ENCODE measurements around the gene CNGB1. TPM values are rescaled to one million over a fixed set of nuclear protein-coding genes. Genes with fewer than 3 reads are reported as not detected.

CNGB1 gene
- total RNA-seq, 2 donors from 2014 or later: 0.34 TPM; not detected in 1

DNA sequence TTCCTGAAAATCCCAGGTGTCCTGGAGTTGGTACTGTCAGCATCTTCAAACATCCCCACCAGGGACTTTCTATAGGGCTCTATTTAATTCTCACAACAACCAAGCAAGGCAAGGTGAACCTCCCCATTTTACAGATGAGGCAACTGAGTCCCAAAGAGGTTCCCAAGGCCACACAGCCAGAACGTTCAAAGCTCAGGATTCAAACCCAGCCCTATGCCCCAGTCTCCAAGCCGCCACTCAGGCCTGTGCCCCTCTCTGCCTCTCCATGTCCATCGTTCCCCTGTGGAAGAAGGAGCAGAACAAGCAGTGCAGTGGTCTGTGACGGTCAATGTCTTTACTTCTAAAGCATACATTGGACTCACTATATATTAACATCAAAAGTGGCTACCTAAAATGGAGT lies 23.4 kb upstream of the CNGB1 start:
- TF ChIP-seq POLR2A (IDR thresholded peaks at IDR 0.05) (no peak), POLR2AphosphoS5 (IDR thresholded peaks at IDR 0.05) (no peak)
- TF ChIP-seq, protein P1, sequence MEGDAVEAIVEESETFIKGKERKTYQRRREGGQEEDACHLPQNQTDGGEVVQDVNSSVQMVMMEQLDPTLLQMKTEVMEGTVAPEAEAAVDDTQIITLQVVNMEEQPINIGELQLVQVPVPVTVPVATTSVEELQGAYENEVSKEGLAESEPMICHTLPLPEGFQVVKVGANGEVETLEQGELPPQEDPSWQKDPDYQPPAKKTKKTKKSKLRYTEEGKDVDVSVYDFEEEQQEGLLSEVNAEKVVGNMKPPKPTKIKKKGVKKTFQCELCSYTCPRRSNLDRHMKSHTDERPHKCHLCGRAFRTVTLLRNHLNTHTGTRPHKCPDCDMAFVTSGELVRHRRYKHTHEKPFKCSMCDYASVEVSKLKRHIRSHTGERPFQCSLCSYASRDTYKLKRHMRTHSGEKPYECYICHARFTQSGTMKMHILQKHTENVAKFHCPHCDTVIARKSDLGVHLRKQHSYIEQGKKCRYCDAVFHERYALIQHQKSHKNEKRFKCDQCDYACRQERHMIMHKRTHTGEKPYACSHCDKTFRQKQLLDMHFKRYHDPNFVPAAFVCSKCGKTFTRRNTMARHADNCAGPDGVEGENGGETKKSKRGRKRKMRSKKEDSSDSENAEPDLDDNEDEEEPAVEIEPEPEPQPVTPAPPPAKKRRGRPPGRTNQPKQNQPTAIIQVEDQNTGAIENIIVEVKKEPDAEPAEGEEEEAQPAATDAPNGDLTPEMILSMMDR (IDR thresholded peaks at IDR 0.05): no peak
- no peak for DNase-seq (ENCODE audit: low spot score)
- H3K27me3 ChIP-seq (replicated peaks; ENCODE audit: insufficient read depth): no peaks in the 10 kb centered on the region
- H3K9me3 ChIP-seq: no peaks in the 10 kb centered on the region
- no peak overlapping the region for H3K4me3 ChIP-seq
- peaks cover 3% of the 10 kb centered on the region for H3K4me1 ChIP-seq (replicated peaks)
- H3K27ac ChIP-seq: no peak overlapping the region
- intact Hi-C loops (cut with DNase I): no loop called here
- 86% methylated on average over 4 of the region's 4 CpGs for WGBS
- peaks cover 8 to 19% of the 10 kb centered on the region in 2 donors for H3K36me3 ChIP-seq

- Histone ChIP-seq H3K4me1 (replicated peaks) (peaks cover 3% of the 10 kb centered on the region), H3K27me3 (replicated peaks; ENCODE audit: insufficient read depth) (no peaks in the 10 kb centered on the region), H3K9me3 (no peaks in the 10 kb centered on the region), H3K27ac (no peak overlapping the region), H3K36me3 (peaks cover 8 to 19% of the 10 kb centered on the region in 2 donors), H3K4me3 (no peak overlapping the region)
- TF ChIP-seq, protein P1 (IDR thresholded peaks at IDR 0.05): no peak
- TF ChIP-seq POLR2A (IDR thresholded peaks at IDR 0.05) (no peak), POLR2AphosphoS5 (IDR thresholded peaks at IDR 0.05) (no peak)
- 67% methylated on average over 5 of the region's 5 CpGs for WGBS
- no peak for DNase-seq (ENCODE audit: low spot score)
- intact Hi-C loops (cut with DNase I): no loop called here
Observed at GRCh38 chr16:57993897-57994296, 23.0 kb upstream of the CNGB1 start.

DNA sequence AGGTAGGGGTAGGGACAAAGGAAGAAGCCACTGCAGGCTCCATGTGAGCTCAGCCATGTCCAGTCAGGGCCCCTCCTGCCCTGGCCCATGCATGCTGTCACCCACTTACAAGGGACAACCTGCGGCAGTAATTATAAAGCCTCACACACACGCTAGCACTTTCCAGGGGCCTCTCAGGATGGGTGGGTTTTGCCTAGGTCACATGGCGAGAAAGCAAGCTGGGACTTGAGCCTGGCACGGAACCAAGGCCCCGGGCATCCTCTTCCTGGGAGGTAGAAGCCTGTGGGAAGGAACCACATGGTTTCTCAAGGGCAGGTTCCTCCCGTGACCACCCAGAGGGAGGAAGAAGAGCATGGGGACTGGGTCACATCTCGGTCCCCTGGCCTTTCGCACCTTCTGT lies 22.5 kb upstream of the CNGB1 start:
- no peak for DNase-seq (ENCODE audit: low spot score)
- peak overlapping the region; percentile 1 to 61 for H3K27ac ChIP-seq
- intact Hi-C loops (cut with DNase I): no loop called here
- no peaks in the 10 kb centered on the region for H3K27me3 ChIP-seq (replicated peaks; ENCODE audit: insufficient read depth)
- peaks cover 3% of the 10 kb centered on the region for H3K4me1 ChIP-seq (replicated peaks)
- H3K36me3 ChIP-seq: peaks cover 8 to 19% of the 10 kb centered on the region in 2 donors
- H3K9me3 ChIP-seq: no peaks in the 10 kb centered on the region
- H3K4me3 ChIP-seq: no peak overlapping the region
- no peak for TF ChIP-seq POLR2AphosphoS5 (IDR thresholded peaks at IDR 0.05)
- TF ChIP-seq, protein P1 (IDR thresholded peaks at IDR 0.05): no peak
- WGBS: 61% methylated on average over 8 of the region's 8 CpGs

DNA sequence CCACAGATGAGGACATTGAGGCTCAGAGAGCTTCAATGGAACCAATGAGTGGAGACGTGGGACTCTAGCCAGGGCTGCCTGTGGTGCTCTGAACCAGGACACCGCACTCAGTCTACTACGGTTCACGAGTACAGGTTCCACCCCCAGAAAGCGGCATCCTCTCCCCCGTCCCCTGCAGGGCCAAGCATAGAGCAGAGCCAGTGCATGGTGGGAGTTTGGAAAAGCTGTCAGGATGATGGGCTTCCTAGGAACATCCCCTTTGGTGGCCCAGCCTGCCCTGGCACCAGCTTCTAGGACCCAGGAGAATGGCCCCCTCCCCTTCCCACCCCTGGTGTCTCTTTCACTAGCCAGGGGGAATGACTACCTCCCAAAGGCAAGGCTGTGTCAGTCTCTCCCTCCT lies 21.2 kb upstream of the CNGB1 start:
- Histone ChIP-seq H3K27me3 (replicated peaks; ENCODE audit: insufficient read depth) (no peaks in the 10 kb centered on the region), H3K9me3 (no peaks in the 10 kb centered on the region), H3K4me1 (replicated peaks) (peaks cover 3% of the 10 kb centered on the region), H3K27ac (no peak overlapping the region), H3K36me3 (peaks cover 5 to 9% of the 10 kb centered on the region in 2 donors), H3K4me3 (no peak overlapping the region)
- intact Hi-C loops (cut with DNase I): no loop called here
- TF ChIP-seq POLR2AphosphoS5 (IDR thresholded peaks at IDR 0.05) (no peak), POLR2A (IDR thresholded peaks at IDR 0.05) (no peak)
- TF ChIP-seq, protein P1 (IDR thresholded peaks at IDR 0.05): no peak
- DNase-seq (ENCODE audit: low spot score): no peak
- 98% methylated on average over 5 of the region's 6 CpGs for WGBS

DNA sequence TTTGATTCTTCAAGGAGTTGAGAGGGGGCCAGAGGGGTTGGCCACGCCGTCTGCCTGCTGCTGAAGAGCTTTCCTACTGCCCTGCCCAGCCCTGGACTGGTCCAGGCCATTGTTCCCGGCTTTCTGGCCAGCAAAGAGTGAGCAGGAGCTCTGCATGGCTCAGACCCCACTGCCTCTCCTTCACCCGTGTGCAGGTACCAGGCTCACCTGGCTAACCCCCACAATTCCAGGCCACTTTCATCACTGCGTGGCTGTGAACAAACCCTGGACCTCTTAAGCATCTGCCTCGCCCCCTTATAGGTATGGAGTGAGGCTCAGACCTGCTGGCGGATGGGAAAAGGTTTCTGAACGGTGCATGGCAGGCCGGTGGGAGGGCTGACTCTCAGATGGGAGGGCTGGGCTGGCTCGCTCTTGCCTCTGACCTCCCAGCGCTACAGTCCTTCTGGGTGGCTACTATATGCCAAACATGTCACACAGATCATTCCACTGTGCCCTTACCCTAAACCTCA lies 20.7 kb upstream of the CNGB1 start:
- DNase-seq (ENCODE audit: low spot score): no peak
- Histone ChIP-seq H3K27me3 (replicated peaks; ENCODE audit: insufficient read depth) (no peaks in the 10 kb centered on the region), H3K27ac (no peak overlapping the region), H3K9me3 (no peaks in the 10 kb centered on the region), H3K4me1 (replicated peaks) (peaks cover 3% of the 10 kb centered on the region), H3K36me3 (peaks cover 3 to 4% of the 10 kb centered on the region in 2 donors), H3K4me3 (no peak overlapping the region)
- WGBS: 88% methylated on average over 11 of the region's 11 CpGs
- TF ChIP-seq POLR2AphosphoS5 (IDR thresholded peaks at IDR 0.05) (no peak), POLR2A (IDR thresholded peaks at IDR 0.05) (no peak)
- intact Hi-C loops (cut with DNase I): no loop called here

All from prostate gland (tissue), 2 donors.